Skeletal muscle cell (primary cell): ENCODE data around the gene CD300A.

Experiments used
- DNase-seq: peaks from one replicate; pipeline ENCODE4 v3.0.0-alpha.2; 2010; ENCODE audit warnings: low read depth
- H3K4me3 ChIP-seq: 2 replicates; pipeline ENCODE4 v1.5.1; 2011; ENCODE audit warnings: low read depth, mild to moderate bottlenecking, control low read depth, low read length, moderate library complexity

Gene CD300A

DNA sequence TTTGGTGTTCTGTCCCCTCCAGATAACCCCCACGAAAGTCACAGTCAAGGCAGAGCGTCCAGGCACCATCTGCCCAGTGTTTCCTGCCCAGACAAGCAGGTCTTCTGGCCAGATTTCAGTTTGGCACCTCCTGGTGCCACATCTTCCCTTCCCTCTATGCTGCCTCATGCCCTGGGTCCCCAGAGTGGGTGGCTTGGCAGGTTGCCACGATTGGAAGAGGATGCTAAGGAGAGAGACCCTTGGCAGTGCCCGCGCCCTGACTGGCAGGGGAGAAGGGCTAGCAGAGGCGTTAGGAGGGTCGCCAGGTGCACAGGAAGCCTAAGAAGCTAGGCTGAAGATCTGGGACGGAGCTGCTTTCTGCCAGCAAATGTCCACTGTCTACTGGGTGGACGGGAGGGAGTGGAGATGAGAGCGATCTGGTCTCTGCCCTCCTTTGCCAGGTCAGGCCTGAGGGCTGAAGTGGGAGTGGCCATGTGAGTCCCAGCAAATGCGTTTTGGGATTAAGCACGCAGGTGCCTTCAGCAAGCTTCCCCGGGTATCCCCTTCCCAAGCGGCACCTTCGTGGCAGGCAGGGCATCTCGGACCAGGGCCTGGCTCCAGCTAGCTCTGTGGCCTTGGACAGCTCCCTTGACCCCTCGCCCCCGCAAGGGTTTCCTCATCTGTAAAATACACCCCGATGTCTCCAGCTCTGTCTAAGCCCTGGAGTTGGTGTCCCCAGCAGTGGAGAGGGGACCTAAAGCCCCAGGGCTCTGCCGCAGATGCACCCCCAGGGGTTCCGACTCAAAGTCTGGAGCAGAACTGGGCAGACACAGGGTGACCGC, 13.4 kb upstream of the CD300A start:
- no peak for DNase-seq
- no peak overlapping the region for H3K4me3 ChIP-seq

DNA sequence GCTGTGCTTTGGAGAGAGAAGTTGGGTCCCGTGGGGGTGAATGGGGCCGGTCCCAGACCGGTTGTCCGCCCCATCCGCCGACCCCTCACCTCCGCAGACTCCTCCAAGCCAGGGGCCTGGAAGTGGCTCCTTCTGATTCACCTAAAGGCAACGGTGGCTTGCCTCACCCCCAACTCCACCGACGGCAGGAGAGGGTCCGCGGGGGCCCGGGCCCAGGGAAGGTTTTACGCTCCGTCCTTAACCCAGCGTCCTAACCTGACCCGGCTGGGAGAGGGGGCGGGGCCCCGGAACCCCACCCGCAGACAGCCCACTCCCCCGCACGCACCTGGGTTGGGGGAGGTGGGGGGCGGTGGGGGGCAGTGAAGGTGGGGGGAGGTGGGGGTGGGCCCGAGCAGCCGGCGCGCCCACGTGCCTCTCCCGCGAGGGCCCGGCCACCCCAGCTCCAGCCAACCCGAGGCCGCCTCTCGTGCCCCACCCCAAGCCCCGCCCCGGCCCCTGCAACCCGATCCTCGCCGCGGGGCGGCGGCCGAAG, 12.7 kb upstream of the CD300A start:
- no peak for DNase-seq
- peak overlapping the region; percentile 31 for H3K4me3 ChIP-seq

DNA sequence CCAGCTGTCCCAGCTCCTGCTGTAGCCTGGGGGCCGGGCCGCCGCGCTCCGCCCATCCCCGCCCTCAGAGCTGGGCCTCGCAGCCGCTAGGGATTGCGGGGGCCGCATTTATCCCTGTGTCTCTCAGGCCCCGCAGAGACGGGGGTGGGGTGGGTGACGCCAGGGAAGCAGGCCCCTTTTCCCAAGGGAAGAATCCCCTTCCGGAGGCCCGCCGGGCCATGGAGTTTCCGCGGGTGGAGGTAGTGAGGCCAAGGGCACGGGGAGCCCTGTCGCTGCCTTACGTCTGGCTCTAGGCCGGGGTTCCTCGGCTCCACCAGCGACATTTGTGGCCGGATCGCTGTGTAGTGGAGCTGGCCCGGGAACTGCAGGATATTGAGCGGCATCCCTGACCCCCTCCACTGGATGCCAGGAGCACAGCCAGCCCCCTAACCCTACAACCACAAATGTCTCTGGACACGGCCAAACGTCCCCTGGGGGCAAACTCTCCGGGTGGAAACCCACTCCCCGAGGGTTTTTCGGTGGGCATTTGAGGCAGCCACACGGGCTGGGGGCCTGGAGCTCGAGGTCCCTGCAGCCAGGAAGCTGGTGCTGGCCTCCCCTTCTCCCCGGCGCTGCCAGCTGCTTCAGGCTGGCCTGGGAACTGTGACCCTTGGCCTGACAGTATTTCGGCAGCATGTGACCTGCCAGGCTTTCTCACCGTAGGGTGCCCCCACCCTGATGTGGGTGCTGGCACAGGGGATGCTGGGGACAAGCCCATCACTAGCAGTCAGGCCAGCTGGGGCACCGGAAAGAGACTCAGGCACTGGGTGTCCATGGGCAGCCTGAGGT, 12.0 kb upstream of the CD300A start:
- DNase-seq, result peak; percentile 7
- peak overlapping the region; percentile 31 for H3K4me3 ChIP-seq

DNA sequence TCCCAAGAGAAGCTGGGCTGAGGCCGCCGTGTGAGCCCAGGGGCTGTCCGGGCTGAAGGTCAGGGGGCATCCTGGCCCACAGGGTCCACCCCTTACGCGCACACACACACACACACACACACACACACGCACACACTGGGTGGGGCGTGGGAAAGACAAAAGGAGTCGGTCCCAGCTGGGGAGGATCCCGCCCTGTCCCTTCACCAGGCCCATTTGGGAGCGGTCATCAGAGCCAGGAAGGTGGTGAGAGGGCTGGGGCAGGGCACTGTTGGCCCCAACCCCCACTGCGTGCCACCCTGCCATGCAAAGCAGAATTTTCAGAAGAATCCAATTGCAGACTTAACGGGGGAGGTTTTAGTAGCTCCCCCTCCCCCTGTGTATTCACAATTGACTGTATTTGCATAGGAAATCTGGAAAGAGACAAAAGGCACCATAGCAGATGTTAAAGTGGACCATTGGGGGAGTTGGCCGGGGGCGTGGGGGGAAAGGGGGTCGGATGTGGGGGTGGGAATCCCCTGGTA, 11.3 kb upstream of the CD300A start:
- DNase-seq, result no peak
- no peak overlapping the region for H3K4me3 ChIP-seq

DNA sequence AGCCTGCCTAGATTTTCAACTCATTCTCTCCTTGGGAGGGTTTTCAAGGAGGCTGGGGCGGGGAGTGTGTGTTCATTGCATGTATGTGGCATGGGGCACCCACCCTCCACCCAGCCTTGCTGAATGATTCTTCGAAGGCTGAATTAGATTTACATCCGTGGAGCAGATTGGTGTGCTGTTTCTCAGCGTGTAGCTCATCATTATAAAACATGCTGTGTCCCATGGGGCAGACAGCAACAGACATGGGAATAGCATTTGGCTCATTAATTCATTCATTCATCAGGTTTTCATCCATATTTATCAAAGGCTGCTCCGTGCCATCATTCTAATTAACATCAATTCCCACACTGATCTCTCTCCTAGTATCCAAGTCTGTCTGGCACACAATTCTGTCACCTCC, 10.6 kb upstream of the CD300A start:
- no peak overlapping the region for H3K4me3 ChIP-seq
- DNase-seq, result no peak

DNA sequence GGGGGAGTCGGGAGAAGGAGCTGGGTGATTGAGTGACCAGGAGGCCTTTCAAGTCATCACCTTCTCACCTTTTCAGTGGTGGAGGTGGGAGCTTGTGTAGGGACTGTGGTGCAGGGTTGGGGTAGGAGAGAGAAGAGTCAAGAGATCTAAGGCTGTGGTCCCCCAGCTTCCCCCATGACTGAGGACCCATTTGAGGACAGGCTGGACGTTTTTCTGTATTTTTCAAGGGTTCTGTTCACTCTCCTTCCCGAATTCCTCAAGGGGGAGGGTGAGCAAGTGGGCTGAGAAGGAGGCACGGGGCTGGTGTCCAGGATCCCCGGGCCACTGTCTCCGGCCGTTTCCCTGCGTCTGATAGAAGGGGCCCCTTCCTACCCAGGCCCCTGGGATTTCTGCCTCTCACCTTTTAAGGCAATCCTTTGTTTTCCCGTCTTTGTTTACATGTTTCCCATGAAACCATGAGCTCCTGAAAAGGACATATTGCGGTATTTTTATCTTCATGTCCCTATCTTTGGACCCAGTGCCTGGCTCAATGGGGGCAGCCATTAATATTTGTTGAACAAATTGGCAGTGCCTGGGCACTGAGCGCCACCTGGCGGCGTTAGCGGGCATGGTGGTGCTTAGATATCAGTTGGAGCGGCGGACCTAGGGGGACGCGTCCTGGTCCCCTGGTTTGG, 9.2 kb upstream of the CD300A start:
- no peak overlapping the region for H3K4me3 ChIP-seq
- peak; percentile 1 for DNase-seq

DNA sequence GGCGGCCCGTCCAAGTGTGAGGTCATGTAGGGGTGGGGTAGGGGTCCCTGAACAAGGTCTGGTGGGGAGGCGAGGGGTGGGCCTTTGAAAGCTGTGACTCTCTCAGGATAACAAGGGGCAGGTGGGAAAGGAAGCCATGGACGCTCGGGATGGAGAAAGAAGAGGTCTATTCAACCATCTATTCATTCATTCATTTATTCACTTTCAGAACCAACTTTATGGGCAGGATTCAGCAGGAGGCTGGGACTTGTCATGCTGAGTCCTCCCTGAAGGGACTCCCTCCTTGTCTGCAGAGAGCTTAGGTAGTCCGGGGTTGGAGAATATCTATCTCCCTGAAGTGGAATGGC, 8.6 kb upstream of the CD300A start:
- no peak for DNase-seq
- H3K4me3 ChIP-seq, result no peak overlapping the region

DNA sequence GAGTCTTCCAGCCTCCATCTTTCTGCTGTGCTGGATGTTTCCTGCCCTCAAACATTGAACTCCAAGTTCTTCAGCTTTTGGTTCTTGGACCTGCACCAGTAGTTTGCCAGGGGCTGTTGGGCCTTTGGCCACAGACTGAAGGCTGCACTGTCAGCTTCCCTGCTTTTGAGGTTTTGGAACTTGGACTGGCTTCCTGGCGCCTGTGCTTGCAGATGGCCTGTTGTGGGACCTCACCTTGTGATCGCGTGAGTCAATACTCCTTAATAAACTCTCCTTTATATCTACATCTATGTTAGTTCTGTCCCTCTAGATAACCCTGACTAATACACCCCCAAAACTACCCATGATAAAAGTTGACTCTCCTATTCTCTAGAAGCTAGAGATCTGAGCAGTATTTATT, 7.6 kb upstream of the CD300A start:
- no peak for DNase-seq
- no peak overlapping the region for H3K4me3 ChIP-seq

DNA sequence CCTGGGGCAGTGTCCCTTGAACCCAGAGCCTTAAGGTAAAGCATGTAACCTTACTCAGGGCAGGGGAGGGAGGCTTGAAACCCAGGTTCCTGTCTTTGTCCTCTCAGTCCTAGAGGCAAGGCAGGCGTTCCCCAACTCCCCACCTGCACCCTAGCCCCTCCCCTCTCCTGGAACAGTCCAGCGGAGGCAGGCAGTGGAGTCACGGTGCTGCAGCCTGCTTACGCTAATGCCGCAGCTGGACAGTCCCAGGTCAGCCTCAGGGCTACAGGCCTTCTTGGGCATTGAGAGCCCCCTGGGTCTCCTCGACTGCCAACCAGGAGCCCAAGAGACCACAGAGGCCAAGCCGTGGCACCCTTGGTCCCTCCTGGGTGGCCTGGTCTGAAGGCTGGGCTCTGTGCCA, 6.8 kb upstream of the CD300A start:
- no peak overlapping the region for H3K4me3 ChIP-seq
- no peak for DNase-seq

DNA sequence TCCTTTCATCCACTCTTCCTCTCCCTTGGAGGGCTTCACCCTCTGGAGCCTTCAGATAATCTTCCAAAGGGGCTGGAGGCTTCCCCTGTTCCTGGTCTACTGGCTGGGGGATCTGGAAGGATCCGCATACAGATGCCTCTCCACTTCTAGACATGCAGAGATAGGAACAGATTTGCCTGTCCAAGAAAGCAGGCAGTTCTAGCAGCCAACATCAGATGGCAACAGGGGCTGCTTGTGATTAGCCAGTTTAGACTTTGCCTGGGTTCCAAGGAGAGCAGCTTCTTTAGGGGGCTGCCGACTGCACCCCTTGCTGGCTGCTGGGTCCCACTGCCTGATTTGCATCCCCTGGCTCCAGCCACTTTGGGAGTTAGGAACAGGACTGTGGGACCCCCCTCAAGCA, 6.2 kb upstream of the CD300A start:
- H3K4me3 ChIP-seq, result no peak overlapping the region
- DNase-seq, result no peak

DNA sequence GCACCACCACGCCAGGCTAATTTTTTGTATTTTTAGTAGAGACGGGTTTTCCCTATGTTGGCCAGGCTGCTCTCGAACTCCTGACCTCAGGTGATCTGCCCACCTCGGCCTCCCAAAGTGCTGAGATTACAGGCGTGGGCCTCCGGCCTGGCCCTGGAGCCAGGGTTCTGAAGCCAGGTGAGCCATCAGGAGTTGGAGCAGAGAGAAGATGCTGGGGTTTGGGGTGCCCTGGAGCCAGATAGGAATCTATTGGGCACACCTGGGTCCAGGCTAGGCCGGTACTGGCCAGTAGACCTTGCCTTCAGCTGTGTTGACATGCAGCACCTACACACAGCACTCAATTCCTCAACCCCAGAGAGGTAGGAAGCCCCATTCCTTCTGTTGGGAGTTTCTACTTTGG, 5.4 kb upstream of the CD300A start:
- DNase-seq, result no peak
- H3K4me3 ChIP-seq, result no peak overlapping the region

DNA sequence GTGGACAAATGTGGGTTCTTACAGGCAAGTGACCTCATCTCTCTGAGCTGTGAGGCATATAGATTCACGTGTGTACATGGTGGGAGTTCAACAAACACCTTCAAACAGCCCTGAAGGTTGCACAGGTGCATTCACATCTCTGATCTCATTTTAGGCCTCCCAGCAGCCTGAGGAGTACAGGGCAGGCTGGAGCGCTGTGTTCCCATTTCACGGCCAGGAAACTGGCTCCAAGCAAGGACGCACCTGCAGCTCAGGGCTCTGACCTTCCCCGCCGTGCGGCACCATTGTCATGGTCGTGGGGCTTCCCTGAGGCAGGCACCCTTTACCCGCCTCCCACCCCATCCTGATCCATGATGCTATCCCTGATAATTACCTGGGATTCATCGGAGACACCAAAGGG, 4.8 kb upstream of the CD300A start:
- no peak overlapping the region for H3K4me3 ChIP-seq
- no peak for DNase-seq

DNA sequence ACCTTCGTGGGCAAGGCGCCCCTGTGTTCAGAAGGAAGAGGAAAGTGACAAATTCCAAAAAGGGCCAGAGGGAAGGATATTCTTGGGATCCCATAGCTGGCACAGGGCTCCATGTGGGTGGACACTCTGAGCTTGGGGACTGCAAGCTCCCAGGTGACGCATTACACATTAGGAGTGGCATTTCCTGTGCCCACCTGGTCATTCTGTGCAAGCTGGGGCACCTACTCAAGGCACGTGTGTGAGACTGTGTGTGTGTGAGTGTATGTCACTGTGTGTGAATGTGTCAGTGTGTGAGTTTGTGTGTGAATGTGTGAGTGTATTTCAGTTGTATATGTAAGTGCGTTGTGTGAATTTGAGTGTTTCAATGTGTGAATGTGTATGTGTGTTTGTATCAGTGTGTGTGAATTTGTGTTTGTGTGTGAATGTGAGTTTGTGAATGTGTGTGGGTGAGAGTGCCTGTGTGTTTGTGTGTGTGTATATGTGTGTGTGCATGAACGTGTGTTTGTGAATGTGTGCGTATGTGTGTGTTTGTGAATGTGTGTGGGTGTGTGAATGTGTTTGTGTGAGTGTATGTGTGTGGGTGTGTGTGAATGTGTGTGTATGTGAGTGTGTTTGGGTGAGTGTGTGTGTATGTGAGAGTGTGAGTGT, 1.6 kb upstream of the CD300A start:
- H3K4me3 ChIP-seq, result no peak overlapping the region

DNA sequence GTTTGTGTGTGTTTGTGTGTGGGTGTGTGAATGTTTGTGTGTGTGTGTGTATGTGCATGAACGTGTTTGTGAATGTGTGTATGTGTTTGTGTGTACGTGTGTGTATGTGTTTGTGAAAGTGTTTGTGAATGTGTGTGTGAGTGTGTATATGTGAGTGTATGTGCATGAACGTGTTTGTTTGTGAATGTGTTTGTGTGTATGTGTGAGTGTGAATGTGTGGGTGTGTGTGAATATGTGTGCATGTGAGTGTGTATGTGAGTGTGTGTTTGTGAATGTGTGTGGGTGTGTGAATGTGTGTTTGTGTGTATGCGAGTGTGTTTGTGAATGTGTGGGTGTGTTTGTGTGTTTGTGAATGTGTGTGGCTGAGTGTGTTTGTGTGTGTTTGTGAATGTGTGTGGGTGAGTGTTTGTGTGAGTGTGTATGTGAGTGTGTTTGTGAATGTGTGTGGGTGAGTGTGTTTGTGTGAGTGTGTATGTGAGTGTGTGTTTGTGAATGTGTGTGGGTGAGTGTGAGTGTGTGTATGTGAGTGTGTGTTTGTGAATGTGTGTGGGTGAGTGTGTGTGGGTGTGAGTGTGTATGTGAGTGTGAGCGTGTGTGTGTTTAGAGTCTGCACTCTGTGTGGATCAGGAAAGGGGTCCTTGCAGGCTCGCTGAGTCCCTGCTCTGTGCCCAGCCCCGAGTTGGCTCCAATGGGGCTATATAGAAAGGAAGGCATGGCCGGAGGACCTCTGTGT, 890 bp upstream of the CD300A start:
- H3K4me3 ChIP-seq, result no peak overlapping the region
- DNase-seq, result no peak

More for the DNA sequence above, 1.6 kb upstream of the CD300A start:
- no peak for DNase-seq

DNA sequence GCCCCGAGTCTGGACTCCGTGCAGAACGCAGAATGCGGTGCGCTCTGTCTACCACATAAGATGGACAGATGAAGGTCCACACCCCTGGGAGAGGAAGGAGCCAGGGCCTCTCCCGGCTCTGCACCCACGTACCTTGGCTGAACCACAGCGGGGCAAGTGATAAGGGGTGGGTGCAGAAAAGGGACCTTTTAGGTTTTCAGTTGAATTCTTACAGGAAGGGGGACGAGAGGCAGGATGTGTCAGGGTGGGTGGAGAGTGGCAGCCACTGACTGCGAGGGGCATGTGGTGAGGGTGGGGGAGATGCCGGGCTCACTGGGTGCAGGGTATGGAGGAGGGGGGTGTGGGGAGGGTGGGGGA, 372 bp downstream of the CD300A start:
- DNase-seq, result no peak

DNA sequence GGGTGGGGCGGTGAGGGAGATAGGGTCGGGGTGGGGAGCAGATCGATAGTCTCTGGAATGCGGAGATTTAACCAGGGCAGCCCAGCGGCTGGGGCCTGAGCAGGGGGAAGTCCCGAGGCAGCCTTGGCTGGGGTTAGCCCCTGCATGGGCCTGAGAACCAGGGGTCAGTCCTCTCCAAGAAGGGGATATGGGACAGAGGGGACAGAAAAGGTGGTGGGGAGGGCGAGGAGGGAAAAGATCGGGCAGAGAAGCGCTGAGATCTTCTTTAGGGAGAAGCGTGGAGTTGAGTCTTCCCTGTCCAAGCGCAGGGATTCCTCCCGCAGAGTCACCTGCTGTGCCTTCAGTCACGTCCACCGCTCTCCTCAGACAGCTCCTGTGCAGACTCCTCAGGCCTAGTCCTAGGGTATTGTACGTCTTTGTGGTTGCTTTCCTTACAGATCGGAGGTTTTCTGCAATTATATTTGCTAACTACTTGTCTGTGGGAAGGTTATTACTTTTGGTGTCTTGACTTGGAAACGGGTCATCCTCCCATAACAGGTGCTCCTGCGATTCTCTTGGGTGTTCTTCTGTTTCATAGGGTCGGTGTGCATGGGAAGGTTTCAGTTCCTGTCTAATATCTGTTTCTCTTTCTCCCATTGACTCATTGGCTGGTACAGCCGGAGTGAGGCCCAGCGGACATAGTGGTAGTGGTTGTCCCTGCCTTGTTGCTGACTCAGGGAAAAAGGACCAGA, 952 bp downstream of the CD300A start:
- no peak for DNase-seq
- no peak overlapping the region for H3K4me3 ChIP-seq

More for the DNA sequence above, 372 bp downstream of the CD300A start:
- H3K4me3 ChIP-seq, result no peak overlapping the region

DNA sequence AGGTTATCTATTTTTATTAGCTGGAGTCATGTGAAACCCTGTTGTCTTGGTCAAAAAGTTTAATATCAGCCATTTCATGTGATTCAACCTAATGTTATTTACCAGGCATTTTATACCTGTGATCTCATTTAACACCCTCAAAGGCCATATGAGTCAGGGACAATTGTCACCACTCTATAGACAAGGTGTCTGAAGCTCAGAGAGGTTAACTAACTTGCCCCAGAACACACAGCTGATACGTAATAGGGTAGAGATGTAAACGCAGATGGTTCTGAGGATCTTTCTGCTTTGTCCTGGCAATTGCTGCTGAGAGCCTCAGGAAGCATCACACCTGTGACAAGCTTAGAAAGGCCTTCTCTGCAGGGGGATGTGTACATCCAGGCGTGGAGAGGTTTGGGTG, 4.9 kb downstream of the CD300A start:
- no peak for DNase-seq

DNA sequence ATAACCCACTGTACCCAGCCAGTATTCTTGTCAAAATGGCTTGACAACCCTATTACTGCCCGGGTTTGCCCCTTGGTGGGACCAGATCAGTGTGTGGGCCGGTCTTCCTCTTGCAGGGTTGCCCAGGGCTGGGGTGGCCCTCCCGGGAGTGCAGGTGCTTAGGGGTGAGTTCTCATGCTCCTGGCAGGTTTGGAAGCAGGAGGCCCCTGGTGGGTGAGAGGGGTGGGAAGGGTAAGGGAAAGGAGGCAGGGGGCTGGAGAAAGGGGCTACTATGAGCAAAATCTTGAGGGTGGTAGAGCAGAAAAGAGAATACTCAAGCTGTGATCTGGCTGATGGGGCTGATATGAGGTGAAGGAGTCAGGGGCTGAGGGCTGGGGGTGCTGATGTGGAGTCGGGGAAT, 6.5 kb downstream of the CD300A start:
- H3K4me3 ChIP-seq, result no peak overlapping the region
- DNase-seq, result no peak

More for the DNA sequence above, 4.9 kb downstream of the CD300A start:
- H3K4me3 ChIP-seq, result no peak overlapping the region
